Neural progenitor cell (in vitro differentiated cells): ENCODE data around the gene TIAM1.

Experiments
- EZH2 ChIP-seq: fragments of 200-600 bp; sonication (generic); IDR thresholded peaks from 2 replicates; pipeline ENCODE4 v1.6.1; 2017; ENCODE audit warnings: antibody characterized with exemption, mild to moderate bottlenecking, moderate library complexity
- TF ChIP-seq, protein P1 (sequence below): fragments of 200-600 bp; sonication (generic); IDR thresholded peaks from 2 replicates; pipeline ENCODE4 v1.5.1; 2017; ENCODE audit warnings: antibody characterized with exemption, mild to moderate bottlenecking

DNA sequence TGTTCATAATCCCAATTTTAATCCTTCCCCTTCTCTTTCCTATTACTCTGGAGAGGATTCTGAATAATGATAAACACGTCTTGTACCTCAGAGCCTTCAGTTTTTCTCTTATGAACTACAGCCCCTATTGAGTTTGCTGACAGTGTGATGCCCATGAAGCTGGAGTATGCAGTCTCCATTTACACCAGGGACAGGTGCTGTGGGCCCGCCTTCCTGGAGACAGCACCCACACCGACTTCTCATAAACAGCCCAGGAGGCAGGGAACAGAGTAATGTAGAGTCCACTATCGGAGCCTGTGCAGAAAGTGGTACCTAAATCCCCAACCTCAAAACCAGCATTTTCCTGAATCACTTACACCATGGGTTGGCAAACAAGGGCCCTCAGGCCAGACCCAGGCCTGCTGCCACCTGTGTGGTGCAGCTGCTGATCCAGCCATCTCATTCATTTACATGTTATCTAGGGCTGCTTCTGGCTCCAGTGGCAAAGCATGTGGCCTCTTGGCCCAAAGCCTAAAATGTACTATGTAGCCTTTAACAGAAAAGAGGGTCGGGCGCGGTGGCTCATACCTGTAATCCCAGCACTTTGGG, 210.7 kb downstream of the TIAM1 start:
- no peak for TF ChIP-seq EZH2
- TF ChIP-seq, protein P1, sequence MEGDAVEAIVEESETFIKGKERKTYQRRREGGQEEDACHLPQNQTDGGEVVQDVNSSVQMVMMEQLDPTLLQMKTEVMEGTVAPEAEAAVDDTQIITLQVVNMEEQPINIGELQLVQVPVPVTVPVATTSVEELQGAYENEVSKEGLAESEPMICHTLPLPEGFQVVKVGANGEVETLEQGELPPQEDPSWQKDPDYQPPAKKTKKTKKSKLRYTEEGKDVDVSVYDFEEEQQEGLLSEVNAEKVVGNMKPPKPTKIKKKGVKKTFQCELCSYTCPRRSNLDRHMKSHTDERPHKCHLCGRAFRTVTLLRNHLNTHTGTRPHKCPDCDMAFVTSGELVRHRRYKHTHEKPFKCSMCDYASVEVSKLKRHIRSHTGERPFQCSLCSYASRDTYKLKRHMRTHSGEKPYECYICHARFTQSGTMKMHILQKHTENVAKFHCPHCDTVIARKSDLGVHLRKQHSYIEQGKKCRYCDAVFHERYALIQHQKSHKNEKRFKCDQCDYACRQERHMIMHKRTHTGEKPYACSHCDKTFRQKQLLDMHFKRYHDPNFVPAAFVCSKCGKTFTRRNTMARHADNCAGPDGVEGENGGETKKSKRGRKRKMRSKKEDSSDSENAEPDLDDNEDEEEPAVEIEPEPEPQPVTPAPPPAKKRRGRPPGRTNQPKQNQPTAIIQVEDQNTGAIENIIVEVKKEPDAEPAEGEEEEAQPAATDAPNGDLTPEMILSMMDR: no peak
